HuH-7 (cell line): Measurements from ENCODE around the gene FAM9A.

ENCODE experiments used
- DNase-seq: peaks from one replicate; pipeline ENCODE4 v3.0.0; 2011; ENCODE audit warnings: low spot score

Gene FAM9A

DNA sequence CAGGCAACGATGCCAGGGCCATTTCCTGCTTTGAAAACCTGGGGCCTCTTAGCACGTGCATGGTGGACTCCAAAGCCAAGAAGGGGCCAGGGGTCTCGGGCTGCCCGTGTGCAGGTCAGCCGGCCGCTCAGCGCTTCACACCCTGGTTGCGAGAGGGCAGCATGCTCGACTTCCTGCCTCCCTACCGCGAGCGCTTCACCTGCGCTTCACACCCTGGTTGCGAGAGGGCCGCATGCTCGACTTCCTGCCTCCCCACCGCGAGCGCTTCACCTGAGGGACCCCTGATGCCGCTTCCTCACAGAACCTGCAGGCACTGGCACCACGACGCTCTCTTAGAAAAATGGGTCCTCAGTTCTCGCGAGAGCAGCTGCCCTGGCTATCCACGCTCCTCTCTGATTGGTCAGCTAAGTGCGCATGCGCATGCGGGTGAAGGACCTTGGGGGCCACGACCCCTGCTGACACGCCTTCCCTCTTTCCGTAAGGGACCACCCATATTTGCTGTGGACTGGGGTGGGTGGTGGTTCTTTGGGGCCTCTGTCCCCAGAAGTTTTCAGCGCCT is at the start of gene FAM9A:
Gene FAM9A, minus strand, starts transcription at position 343 of the 559 bp plus-strand sequence. CDS start 1,212 bp downstream, outside the sequence.
- DNase-seq: no peak

- DNase-seq: no peak
These were observed 49.3 kb upstream of the FAM9A start for GRCh38 chrX:8850478-8850877.

DNA sequence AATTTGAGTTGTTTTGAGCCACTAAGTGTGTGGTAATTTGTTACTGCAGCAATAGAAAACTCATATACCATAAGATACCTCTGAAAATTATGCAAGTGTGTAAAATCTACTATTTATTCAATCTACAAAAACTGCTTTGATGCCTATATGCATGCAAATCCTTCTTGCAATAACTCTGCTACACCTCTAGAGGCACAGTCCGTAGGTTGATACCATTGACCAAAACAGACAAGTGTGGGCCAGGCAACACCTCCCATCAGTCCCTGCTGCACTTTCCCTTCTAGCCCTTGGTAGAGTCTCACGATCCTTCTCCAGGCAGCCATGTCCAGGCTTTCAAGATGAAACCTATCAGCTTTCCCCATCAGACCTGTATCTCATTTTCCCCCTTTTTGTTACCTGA is 48.8 kb upstream of the FAM9A start:
- peak; percentile 8 for DNase-seq

- peak; percentile 5 for DNase-seq
These were observed 48.3 kb upstream of the FAM9A start for GRCh38 chrX:8849458-8849857.

DNA sequence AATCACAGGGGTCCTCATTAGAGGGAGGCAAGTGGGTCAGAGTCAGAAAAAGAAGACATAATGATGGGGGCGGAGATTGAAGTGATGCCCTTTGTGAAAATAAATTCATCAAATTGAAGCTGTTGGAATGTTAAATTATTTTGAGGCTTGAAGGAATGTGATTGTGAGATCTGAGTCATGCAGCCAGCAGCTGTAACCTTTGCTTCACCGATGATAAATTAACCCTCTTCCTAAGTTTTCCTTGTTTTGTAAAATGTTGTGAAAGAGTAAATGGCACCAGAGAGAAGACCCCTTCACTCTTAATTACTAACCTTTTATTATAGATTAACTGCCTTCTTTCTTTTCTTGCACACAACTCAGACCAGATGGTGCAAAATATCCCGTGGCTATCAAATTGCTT is 47.7 kb upstream of the FAM9A start:
- DNase-seq: no peak

- DNase-seq: no peak
These were observed 47.3 kb upstream of the FAM9A start for GRCh38 chrX:8848441-8848840.

DNA sequence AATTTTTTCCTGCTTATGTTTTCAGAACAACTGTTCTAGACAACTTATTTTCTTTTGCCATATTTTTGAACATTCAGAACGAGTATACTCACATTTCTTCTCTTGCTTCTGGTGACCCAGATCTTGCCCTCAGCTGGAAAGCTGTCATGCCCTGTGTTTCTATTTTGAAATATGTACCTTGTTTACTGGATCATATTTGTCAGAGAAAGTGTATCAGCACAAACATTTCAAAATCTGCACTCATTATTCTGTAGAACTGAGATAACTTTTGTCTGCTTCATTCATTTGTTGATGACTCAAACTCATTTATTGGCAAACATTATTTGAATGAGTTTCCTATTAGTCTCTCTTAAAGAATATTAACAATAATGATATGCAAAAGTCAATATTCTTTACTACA is 46.2 kb upstream of the FAM9A start:
- DNase-seq: no peak

- DNase-seq: no peak
These were observed 45.1 kb upstream of the FAM9A start for GRCh38 chrX:8846266-8846665.

DNA sequence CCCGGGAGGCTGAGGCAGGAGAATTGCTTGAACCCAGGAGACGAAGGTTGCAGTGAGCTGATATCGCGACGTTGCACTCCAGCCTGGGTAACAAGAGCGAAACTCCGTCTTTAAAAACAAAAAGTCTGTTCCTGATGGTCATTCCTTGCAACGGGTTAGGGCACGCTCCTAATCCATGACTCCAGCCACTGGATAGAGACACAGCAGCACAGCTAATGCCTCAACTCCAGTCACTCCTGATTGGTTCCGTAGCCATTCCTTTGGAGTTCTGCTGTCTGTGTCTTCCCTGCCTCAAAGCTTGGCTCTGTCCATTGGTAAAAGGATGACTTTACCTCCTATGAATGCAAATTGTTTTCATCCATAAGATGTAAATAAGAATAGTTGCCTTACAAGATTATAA is 44.3 kb upstream of the FAM9A start:
- no peak for DNase-seq

DNA sequence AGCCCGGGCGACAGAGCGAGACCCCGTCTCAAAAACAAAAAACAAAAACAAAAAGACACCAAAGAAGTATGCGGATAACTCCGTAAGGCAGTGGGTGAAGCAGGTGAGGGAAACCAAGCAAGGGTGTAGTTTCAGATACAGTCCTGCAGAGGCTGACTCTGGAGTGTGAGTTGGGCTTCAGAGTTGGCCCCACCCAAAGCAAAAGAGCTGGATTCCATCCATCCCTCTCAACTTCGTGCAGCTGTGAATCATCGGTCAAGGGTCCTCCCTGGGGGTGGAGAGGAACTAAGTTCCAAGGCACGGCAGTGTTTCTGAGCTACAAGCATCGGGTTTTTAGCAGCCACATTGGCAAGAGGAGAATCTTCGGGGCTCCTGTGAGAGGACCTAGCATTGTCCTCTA is 43.9 kb upstream of the FAM9A start:
- no peak for DNase-seq

- no peak for DNase-seq
These were observed 43.0 kb upstream of the FAM9A start for GRCh38 chrX:8844157-8844556.

- DNase-seq: no peak
These were observed 40.7 kb upstream of the FAM9A start for GRCh38 chrX:8841911-8842310.

DNA sequence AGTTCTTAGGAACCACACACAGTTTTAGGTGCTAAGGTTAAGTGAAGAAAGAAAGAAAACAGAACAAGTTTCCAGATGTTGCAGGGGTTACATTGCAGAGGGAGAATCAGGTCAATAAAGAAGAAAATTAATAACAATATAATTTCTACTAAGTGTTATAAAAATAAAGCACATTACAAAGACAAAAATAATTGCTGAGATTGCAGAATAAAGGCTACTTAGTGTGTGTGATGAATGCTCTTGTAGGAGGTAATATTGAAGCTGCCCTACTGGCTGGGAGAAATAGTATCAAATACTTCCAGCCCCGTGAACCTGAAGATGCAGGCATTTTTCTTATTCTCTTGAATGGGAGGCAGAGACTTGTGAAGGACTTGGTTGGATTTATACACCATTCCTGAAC is 33.2 kb upstream of the FAM9A start:
- DNase-seq: no peak

DNA sequence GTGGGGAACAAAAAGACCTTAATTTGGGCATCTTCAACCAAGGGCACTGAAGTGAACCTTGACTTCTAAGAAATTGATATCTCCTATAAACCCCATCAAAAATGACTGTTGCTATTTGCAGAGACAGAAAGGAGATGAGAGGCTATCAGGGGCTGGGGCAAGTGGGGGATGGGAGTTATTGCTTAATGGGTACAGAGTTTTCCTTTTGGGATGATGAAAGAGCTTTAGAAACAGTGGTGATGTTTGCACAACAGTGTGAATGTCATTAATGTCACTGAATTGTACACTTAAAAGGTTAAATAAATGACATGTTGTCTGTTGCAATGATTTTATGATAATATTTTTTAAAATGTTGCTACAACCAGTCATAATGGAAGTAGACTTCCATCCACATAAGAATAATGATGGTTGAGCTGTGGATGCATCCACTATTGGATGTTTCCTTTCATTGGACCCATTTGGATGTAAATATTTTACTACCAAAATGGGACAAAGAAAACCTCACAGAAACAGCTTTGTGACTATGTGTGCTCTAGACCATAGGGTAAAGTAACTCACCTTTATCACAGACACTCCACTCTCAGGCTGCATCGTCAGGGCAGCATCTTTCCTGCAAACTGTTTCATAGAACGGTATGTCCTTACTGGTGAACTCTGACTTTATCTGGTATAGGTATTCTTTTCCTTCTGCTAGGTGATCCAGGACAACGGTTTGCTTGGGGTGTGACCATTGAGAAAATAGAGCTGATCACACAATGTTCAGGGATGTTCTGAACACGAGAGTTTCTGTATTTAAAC is 31.6 kb upstream of the FAM9A start:
- no peak for DNase-seq

GRCh38 chrX:8823698-8824097 is 22.5 kb upstream of the FAM9A start:
- no peak for DNase-seq

GRCh38 chrX:8822002-8822401 is 20.8 kb upstream of the FAM9A start:
- DNase-seq: no peak

GRCh38 chrX:8820910-8821527 is 19.8 kb upstream of the FAM9A start:
- no peak for DNase-seq

- DNase-seq: peak; percentile 20
These were observed 14.4 kb upstream of the FAM9A start for GRCh38 chrX:8815460-8816065.

- DNase-seq: no peak
These were observed 11.9 kb upstream of the FAM9A start for GRCh38 chrX:8813036-8813435.

- DNase-seq: no peak
These were observed 10.4 kb upstream of the FAM9A start for GRCh38 chrX:8811611-8812010.

GRCh38 chrX:8808661-8809060 is 7.5 kb upstream of the FAM9A start:
- DNase-seq: no peak

DNA sequence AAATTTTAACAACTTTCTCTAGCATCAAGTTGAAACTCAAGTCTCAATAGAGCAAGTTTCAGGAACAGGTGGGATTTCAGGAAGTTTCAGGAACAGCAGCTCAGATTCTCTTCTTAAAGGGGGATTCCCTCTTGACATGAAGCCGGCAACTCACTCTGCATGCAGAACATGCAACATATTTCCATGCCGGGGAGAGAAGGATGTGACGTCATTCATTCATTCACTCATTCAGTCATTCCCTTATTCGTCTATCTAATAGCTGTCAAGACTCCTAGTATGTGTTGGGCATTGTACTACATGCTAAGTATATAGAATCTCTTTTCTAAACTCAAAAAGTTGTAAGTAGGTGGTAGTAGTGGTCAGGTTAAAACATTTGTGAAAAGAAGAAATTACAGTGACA is 4.8 kb upstream of the FAM9A start:
- no peak for DNase-seq

DNA sequence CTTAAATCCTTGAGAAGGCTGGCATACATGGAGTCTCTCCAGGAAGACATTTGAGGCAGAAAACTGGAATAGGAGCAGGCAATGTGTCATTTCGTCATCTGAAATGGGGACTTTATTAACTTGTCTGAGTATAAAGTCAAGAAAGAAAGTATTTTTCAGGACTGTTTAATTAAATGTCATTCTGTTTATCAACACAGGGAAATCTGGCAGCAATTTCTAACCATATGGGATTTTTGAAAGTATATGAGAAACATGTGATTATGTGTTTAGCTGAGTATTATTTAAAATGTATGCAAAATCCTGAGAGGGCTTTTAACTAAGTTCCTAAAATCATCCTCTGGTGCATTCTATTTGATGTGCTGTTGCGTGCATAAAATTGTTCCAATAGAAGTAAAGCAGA is 3.9 kb upstream of the FAM9A start:
- DNase-seq: no peak
